GM19463 (cell line): ENCODE results near the gene DISC1.

Source experiments
- ATAC-seq: cut with Tn5 transposase; IDR thresholded peaks from one replicate; pipeline ENCODE4 v1.9.1; 2021; ENCODE audit warnings: mild to moderate bottlenecking, moderate library complexity; ENCODE audit not compliant: unreplicated experiment

DISC1 gene

DNA sequence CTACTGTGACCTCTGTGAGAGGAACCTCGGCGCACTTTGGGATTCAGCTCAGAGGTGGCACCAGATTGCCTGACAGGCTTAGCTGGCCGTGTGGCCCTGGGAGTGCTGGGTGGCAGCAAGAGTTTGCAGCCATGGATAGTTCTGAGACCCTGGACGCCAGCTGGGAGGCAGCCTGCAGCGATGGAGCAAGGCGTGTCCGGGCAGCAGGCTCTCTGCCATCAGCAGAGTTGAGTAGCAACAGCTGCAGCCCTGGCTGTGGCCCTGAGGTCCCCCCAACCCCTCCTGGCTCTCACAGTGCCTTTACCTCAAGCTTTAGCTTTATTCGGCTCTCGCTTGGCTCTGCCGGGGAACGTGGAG, 67.5 kb downstream of the DISC1 start:
- no peak for ATAC-seq

DNA sequence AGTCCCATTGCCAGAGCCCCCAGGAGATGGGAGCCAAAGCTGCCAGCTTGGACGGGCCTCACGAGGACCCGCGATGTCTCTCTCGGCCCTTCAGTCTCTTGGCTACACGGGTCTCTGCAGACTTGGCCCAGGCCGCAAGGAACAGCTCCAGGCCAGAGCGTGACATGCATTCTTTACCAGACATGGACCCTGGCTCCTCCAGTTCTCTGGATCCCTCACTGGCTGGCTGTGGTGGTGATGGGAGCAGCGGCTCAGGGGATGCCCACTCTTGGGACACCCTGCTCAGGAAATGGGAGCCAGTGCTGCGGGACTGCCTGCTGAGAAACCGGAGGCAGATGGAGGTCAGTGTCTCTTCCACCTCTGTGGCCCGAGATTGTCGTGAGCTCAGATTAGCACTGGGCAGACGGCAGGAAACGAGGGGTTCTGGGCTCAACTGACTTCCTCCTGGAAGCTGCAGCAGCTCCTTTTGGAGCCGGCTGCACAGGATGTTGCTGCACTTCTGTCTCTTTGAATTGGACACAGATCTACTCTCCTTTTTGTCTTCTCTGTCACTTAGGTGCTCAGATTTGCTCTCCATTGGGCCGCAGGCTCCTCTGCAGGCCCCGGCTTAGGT, 68.0 kb downstream of the DISC1 start:
- no peak for ATAC-seq

- ATAC-seq: no peak
Observed at GRCh38 chr1:231695439-231696255, 69.1 kb downstream of the DISC1 start.

DNA sequence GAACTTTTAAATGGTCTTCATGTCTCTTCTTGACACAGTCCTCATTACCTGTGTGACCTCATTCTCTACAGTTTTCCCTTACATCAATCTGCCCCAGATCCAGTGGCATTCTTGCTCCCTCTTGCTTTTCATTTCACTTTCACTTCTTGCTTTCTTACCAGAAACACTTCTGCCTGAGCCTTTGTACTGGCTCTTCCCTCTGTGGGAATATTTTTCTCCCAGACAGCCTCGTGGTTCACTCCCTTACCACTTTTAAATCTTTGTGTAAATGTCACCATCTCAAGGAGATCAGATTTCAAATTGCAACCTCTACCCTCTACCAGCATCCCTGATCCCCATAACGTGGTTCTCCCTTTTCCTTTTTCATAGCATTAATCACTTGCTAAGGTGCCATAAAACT, 73.2 kb downstream of the DISC1 start:
- no peak for ATAC-seq

DNA sequence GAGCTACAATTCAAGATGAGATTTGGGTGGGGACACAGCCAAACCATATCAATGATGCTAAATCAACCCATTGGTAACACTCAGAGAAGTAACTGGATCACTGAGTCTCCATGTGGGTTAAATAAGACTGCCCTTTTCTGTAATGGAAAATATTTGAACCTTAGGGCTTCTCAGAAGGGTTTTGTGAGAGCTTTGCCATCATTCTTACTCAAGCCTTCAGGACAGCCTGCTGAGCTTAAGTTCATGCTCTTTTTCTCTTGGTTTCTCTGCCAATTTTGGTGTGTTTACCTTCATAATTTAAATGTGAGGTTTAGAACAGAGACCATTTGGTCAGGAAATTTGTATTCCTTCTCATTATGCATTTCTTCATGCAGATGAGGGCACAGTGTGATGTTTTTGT, 74.7 kb downstream of the DISC1 start:
- no peak for ATAC-seq

- no peak for ATAC-seq
Observed at GRCh38 chr1:231702331-231702730, 75.7 kb downstream of the DISC1 start.

DNA sequence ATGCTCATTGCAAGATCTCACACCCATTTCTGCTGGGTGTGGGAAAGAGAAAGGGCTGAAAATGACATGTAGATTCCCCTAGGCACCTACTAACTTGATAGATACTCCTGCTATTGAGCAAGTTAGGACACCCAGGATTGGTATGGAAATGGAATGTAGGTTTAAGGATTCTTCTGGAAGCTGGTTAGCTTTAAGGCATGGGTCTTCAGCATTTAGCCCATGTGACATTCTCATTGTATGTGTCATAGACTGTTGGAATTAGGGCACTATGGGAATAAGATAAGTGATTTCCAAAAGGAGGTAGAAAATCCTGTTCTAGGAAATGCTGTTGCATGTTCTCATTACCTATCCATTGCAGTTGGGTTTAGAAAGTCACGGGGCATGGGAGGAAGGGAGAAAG, 76.2 kb downstream of the DISC1 start:
- ATAC-seq: no peak

DNA sequence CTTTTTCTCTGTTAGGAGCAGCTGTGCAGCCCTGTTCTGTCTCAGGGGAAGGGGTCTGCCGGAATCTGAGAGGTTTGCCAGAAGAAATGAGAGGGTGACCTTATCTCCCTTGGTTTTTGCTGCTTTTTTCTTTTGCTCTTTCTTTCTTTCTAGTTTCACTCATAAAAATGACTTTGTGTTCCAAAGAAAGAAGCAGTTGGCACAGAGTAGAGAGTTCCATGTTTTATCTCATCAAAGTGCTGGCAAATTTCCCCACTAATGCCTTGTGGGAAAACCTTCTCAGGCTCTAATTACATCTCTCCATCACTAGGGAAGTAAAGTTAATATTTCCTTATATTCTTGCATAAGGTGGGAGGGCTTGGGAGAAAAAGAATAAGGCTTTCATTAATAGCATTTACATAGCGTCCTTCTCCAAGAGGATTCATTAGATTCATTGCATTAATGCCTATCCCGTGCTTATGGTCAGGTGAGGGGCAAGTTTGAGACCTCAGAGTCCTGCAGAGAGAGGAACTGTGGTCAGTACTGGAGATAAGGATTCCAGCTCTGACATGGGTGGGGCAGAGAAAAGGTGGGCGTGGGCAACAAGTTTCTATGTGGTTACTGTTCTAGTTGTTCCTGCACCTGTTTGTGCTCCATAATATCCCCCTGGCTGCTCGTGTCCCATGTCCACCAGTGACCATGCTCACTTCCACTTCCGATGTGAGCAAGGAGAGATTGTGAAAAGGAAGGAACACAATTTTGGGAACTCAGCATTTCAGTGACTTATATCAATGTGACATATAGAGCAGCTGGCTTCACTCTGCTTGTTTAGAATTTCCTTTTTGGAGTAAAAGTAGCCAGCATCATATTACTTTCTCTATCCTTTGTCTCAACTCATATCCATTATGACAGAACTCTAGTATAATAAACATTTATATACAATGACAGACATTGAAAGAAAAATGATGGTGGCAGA, 79.5 kb downstream of the DISC1 start:
- ATAC-seq: no peak

DNA sequence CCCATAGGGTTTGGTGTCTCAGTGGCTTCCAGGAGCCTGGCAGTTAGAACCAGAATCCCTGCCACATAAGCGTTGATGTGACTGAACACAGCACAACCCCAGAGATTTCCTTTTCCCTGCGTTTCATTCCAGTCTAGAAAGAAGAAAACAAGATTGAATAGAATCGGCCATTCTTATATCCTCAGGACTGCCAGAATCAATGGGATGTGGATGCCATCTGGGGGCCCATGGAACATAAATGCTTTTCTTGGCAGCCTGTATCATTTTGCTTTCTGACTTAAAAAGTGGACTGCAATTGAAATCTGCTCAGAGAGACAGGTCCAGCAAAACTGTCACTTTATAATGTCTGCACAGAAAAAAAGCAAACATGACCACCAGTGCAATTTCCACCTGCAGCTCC, 80.3 kb downstream of the DISC1 start:
- no peak for ATAC-seq

GRCh38 chr1:231707407-231707806, 80.8 kb downstream of the DISC1 start:
- ATAC-seq: no peak

- ATAC-seq: no peak
Observed at GRCh38 chr1:231708394-231708793, 81.8 kb downstream of the DISC1 start.

GRCh38 chr1:231714440-231714839, 87.8 kb downstream of the DISC1 start:
- ATAC-seq: no peak

- no peak for ATAC-seq
Observed at GRCh38 chr1:231715816-231716722, 89.5 kb downstream of the DISC1 start.

DNA sequence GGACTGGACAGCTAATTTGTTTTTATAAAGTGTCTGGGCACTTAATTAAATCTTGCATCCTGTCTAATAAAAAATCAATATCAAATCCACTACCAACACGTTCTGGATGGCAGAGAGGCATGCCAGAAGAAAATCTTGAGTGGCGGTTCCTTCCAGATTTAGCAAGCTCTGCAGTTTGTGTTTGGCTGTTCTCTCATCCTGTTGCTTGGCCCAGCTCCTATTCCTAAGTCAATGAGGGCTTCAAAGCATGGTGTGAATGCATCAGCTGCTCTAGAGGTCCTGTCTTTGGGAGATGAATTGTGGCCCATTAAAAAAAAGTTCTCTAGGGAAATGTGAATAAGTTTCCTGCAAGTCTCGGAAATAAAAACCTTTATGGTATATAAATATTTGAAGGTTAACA, 90.3 kb downstream of the DISC1 start:
- no peak for ATAC-seq

- no peak for ATAC-seq
Observed at GRCh38 chr1:231719485-231720183, 93.0 kb downstream of the DISC1 start.

- no peak for ATAC-seq
Observed at GRCh38 chr1:231720652-231721325, 94.2 kb downstream of the DISC1 start.

DNA sequence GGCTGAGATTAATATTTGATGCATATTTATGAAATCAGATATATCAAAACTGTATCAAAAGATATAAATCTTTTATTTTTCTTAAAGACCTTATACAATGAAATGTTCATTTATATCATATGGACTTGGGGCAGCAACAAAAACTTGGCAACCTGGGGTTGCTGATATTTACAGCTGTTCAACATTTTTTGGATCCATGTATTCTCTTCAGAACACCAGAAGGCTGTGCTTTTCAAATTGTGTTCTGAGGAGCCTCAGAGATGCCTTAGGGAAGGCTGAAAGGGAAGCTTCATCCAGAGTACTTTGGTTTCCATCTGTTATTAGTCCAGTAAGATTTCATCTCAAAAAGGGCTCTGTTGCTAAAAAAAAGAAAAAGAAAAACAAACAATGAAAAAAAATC, 94.8 kb downstream of the DISC1 start:
- ATAC-seq: no peak

DNA sequence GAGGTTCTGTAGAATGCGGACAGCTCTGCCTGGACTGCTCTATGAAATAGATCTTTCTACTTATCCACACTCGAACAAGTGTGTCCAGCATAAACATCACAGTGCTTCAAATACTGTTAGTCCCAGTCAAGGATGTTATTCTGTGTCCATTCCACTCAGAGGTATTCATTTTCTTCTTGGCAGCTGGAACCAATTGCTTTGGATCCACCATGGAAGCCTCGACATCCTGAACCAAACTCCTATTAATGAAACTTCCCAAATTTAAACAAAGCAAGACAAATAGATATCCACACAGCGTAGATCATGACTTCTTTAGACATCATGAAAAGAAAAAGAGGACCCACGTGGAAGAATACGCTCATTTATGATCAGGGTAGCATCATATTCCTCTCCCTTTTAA, 95.8 kb downstream of the DISC1 start:
- no peak for ATAC-seq

DNA sequence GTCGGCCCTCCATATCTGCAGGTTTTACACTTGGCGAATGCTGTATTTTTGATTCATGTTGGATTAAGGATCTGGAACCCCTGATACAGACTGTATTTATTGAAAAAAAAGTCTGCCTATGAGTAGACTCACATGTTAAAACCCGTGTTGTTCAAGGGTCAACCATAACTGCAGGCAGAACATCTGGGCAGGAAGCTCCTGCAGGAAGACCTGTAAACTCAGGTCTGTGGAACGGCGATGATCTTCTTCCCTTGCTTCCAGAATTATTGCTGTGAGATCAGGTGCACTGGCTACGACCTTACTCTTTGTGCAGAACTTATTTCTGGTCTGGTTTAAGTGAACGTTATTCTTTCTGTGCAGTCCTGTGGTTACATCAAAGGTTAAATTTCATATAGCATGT, 96.6 kb downstream of the DISC1 start:
- no peak for ATAC-seq
